HepG2 (cell line): ENCODE data around the gene CFAP300. TPM values are rescaled to one million over a fixed set of nuclear protein-coding genes. Genes with fewer than 3 reads are reported as not detected.

Source experiments
- ELK4 ChIP-seq: sonication (generic); formaldehyde crosslinking; IDR thresholded peaks from 2 replicates; pipeline ENCODE4 v1.9.0; 2021; ENCODE audit warnings: missing genetic modification reagents, borderline replicate concordance
- FOXP4 ChIP-seq: sonication (generic); formaldehyde crosslinking; IDR thresholded peaks from 2 replicates; pipeline ENCODE4 v1.4.0; 2020; ENCODE audit warnings: missing genetic modification reagents
- HHEX ChIP-seq: IDR thresholded peaks from 2 replicates; pipeline ENCODE4 v1.6.1; 2016; ENCODE audit warnings: control low read depth
- KAT7 ChIP-seq: IDR thresholded peaks from 2 replicates; pipeline ENCODE4 v1.6.1; 2018; ENCODE audit warnings: borderline replicate concordance, missing compliant biosample characterization
- KDM5B ChIP-seq: sonication (generic); formaldehyde crosslinking; IDR thresholded peaks from 2 replicates; pipeline ENCODE4 v1.4.0; 2020; ENCODE audit warnings: missing genetic modification reagents, mild to moderate bottlenecking, borderline replicate concordance
- SNRNP70 ChIP-seq: fragments of 200-400 bp; formaldehyde crosslinking; IDR thresholded peaks from 2 replicates; pipeline ENCODE4 v1.6.1; 2017; ENCODE audit warnings: mild to moderate bottlenecking, low read depth, low read length, moderate library complexity
- TBX3 ChIP-seq: fragments of 450-650 bp; IDR thresholded peaks from 2 replicates; pipeline ENCODE4 v1.6.1; 2017; ENCODE audit warnings: antibody characterized with exemption, mild to moderate bottlenecking, inconsistent platforms, borderline replicate concordance
- ZNF557 ChIP-seq: sonication (generic); formaldehyde crosslinking; IDR thresholded peaks from 2 replicates; pipeline ENCODE4 v1.4.0; 2020; ENCODE audit warnings: missing genetic modification reagents
- ZNF737 ChIP-seq: sonication (generic); formaldehyde crosslinking; IDR thresholded peaks from 2 replicates; pipeline ENCODE4 v1.5.0; 2020; ENCODE audit warnings: missing genetic modification reagents, mild to moderate bottlenecking, borderline replicate concordance
- ZNF878 ChIP-seq: sonication (generic); formaldehyde crosslinking; IDR thresholded peaks from 2 replicates; pipeline ENCODE4 v1.8.1; 2023; ENCODE audit warnings: mild to moderate bottlenecking, missing genetic modification reagents, moderate library complexity
- polyA plus RNA-seq, 8 experiments: library from polyadenylated mRNA; depleted of rRNA in 3 of 8; stranded (reverse) in 7 of 8; unstranded in 1 of 8; fragments of >200 nt; fragmentation: Illumina TruSeq in 4 of 8; extraction: Trizol in 4 of 8; gene quantifications; 2 replicates each; pipeline versions ENCODE4 v1.2.1 to v1.2.3, GENCODE V29; 2011 to 2016; ENCODE audit warnings: low read depth in 4 of 8, missing spikeins in 1 of 8, mixed read lengths in 1 of 8; ENCODE audit not compliant: insufficient read depth in 1 of 8
- total RNA-seq, 5 experiments: library from RNA; depleted of rRNA; stranded (reverse); fragments of >200 nt; fragmentation: Illumina TruSeq; extraction: Trizol; gene quantifications; 2 replicates each; pipeline ENCODE4 v1.2.3, GENCODE V29; 2016; ENCODE audit warnings: low read depth in 1 of 5
- TF ChIP-seq, protein P1 (sequence below): sonication (generic); formaldehyde crosslinking; IDR thresholded peaks from 2 replicates; pipeline ENCODE4 v1.8.1; 2022; ENCODE audit warnings: mild to moderate bottlenecking, missing genetic modification reagents
- TF ChIP-seq, protein P2 (sequence below): sonication (generic); formaldehyde crosslinking; conservative IDR thresholded peaks from 2 replicates; pipeline ENCODE4 v1.4.0; 2020; ENCODE audit warnings: missing genetic modification reagents
- TF ChIP-seq, protein P3 (sequence below): sonication (generic); formaldehyde crosslinking; IDR thresholded peaks from 2 replicates; pipeline ENCODE4 v1.8.0; 2022; ENCODE audit warnings: mild to moderate bottlenecking, missing genetic modification reagents, moderate library complexity
- TF ChIP-seq, protein P4 (sequence below): IDR thresholded peaks from 2 replicates; pipeline ENCODE4 v1.6.1; 2016; ENCODE audit warnings: mild to moderate bottlenecking
- TF ChIP-seq, protein P5 (sequence below): sonication (generic); formaldehyde crosslinking; IDR thresholded peaks from 2 replicates; pipeline ENCODE4 v1.9.0; 2021; ENCODE audit warnings: missing genetic modification reagents, borderline replicate concordance

The CFAP300 gene
- total and polyA plus RNA-seq, 2 of the 13 experiments (the other 11 are each of a cell fraction or from before 2014, with no cell fraction given) = not detected

GRCh38 chr11:102111011-102111786 is 64.0 kb downstream of the CFAP300 start (continued):
- TF ChIP-seq, protein P1, sequence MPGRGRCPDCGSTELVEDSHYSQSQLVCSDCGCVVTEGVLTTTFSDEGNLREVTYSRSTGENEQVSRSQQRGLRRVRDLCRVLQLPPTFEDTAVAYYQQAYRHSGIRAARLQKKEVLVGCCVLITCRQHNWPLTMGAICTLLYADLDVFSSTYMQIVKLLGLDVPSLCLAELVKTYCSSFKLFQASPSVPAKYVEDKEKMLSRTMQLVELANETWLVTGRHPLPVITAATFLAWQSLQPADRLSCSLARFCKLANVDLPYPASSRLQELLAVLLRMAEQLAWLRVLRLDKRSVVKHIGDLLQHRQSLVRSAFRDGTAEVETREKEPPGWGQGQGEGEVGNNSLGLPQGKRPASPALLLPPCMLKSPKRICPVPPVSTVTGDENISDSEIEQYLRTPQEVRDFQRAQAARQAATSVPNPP (CRISPR knock-in tag) = peak; percentile 49; the same call in 1 of the 2 replicates
- TF ChIP-seq TBX3 (no peak), HHEX (CRISPR knock-in tag) (no peak), KDM5B (CRISPR knock-in tag) (peak; percentile 66; the same call in 1 of the 2 replicates), KAT7 (CRISPR knock-in tag) (peak; percentile 37; the same call in 1 of the 2 replicates), ZNF557 (CRISPR knock-in tag) (no peak), ZNF878 (no peak), ELK4 (CRISPR knock-in tag) (no peak), FOXP4 (CRISPR knock-in tag) (peak; percentile 91), SNRNP70 (no peak), ZNF737 (CRISPR knock-in tag) (no peak)
- TF ChIP-seq, protein P2, sequence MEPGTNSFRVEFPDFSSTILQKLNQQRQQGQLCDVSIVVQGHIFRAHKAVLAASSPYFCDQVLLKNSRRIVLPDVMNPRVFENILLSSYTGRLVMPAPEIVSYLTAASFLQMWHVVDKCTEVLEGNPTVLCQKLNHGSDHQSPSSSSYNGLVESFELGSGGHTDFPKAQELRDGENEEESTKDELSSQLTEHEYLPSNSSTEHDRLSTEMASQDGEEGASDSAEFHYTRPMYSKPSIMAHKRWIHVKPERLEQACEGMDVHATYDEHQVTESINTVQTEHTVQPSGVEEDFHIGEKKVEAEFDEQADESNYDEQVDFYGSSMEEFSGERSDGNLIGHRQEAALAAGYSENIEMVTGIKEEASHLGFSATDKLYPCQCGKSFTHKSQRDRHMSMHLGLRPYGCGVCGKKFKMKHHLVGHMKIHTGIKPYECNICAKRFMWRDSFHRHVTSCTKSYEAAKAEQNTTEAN = no peak
- TF ChIP-seq, protein P3, sequence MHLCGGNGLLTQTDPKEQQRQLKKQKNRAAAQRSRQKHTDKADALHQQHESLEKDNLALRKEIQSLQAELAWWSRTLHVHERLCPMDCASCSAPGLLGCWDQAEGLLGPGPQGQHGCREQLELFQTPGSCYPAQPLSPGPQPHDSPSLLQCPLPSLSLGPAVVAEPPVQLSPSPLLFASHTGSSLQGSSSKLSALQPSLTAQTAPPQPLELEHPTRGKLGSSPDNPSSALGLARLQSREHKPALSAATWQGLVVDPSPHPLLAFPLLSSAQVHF = no peak
- TF ChIP-seq, protein P4, sequence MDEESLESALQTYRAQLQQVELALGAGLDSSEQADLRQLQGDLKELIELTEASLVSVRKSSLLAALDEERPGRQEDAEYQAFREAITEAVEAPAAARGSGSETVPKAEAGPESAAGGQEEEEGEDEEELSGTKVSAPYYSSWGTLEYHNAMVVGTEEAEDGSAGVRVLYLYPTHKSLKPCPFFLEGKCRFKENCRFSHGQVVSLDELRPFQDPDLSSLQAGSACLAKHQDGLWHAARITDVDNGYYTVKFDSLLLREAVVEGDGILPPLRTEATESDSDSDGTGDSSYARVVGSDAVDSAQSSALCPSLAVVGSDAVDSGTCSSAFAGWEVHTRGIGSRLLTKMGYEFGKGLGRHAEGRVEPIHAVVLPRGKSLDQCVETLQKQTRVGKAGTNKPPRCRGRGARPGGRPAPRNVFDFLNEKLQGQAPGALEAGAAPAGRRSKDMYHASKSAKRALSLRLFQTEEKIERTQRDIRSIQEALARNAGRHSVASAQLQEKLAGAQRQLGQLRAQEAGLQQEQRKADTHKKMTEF (CRISPR knock-in tag) = peak; percentile 58; the same call in 1 of the 2 replicates
- TF ChIP-seq, protein P5, sequence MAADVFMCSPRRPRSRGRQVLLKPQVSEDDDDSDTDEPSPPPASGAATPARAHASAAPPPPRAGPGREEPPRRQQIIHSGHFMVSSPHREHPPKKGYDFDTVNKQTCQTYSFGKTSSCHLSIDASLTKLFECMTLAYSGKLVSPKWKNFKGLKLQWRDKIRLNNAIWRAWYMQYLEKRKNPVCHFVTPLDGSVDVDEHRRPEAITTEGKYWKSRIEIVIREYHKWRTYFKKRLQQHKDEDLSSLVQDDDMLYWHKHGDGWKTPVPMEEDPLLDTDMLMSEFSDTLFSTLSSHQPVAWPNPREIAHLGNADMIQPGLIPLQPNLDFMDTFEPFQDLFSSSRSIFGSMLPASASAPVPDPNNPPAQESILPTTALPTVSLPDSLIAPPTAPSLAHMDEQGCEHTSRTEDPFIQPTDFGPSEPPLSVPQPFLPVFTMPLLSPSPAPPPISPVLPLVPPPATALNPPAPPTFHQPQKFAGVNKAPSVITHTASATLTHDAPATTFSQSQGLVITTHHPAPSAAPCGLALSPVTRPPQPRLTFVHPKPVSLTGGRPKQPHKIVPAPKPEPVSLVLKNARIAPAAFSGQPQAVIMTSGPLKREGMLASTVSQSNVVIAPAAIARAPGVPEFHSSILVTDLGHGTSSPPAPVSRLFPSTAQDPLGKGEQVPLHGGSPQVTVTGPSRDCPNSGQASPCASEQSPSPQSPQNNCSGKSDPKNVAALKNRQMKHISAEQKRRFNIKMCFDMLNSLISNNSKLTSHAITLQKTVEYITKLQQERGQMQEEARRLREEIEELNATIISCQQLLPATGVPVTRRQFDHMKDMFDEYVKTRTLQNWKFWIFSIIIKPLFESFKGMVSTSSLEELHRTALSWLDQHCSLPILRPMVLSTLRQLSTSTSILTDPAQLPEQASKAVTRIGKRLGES (CRISPR knock-in tag) = no peak
